EH (cell line): ENCODE measurements around the gene NCSTN.
"Not testable (repeated sequence)": the region's sequence is repeated elsewhere in the genome, so short reads cannot be mapped to it uniquely, and the experiment has no call there.

Source experiments
- DNase-seq: peaks from one replicate; pipeline ENCODE4 v3.0.0-alpha.2; 2015; ENCODE audit warnings: low read depth

The NCSTN gene

GRCh38 chr1:160371756-160372155, 28.6 kb downstream of the NCSTN start:
- DNase-seq, result no peak

GRCh38 chr1:160373696-160374095, 30.5 kb downstream of the NCSTN start:
- peak; percentile 22 for DNase-seq

DNA sequence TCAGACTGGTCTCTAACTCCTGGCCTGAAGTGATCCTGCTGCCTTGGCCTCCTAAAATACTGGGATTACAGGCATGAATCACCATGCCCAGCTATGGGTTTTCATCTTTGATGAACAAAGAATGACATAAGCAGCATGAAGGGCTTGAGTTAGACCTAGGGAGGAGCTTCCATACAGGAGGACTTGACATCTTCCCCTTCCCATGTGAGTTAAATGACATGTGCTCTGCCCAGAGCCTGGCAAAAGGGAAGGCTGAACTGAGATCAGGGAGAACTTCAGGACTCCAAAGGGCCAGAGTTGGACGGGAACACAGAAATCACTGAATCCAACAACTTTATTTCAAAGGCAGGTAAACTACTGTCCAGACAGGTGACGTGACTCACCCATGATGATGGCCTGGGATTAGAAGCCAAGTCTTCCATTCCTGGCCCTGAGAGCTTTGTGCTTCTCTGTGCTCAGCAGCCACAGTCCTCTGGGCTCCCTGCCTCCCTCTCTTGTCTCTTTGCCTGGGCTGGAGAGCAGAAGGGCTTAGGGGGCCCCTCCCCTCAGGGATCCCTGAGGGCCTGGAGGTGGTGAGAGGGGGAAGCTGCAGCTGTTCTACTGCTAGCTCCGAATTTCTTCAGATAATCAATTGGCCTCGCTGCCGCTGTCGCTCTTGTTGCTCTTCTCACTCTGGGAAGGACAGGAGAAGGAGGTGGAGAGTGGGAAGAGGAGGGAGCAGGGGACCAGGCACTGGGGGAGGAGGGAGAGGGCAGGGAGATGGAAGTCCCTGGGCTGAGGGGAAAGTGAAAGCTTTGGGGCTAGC, 31.3 kb downstream of the NCSTN start:
- DNase-seq, result no peak

DNA sequence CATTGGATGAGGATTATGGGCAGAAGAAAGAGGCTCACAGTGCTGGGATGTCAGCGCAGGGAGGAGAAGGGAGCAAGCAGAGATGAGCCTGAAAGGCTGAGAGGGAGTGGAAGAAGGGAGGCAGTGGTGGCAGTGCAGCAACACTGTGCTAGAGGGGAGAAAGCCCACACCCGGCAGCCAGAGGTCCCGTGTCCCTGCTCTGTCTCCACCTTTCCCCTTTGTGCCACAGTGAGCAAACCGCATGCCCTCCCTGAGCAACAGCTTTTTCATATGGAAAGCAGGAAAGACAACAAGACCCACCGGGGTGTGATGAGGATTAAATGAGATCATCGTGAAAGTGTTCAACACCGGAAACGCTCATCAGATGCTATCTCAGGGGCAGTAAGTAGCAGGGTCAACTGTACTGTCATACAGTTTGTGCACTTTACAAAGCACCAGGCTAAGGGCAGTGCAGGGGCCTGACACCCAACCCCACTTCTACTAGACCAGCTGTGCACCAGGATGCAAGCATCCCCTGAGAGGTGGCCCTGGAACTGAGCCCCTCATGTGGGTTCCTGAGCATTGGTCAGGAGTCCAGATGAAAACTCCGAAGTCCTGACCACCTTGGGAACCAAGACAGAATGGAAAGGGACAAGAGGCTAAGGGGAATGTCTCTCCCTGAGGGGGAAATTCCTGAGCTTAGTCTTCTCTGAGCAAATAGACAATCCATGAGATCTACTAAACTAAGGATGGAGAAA, 32.8 kb downstream of the NCSTN start:
- peak; percentile 83 for DNase-seq

DNA sequence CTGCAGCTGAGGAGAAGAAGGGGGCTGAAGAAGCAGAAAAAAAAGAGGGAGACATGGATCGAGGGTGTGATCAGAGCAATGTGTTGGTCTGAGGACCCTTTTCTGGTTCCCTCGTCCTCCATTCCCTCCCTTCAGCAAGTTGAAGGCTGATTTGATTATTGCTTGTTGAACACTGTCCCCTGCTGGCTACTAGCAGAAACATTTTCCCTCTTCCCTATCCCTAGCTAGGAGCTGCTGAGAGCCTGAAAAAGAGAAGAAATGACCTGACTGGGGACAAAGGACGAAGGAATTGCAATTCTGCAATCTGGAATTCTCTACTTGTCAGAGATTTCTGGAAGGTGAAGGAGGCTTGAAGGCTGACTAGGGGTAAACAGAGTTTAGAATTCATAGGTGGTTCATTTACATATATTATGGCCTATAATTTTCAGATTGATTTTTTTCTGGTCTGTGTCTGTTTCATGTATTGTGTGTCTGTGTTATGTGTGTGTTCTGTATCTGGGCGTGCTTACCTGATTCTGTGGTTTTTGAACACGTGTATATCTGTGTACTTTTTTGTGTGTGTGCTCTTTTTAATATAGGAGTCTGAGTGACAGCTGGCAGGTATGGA, 33.4 kb downstream of the NCSTN start:
- peak; percentile 76 for DNase-seq

GRCh38 chr1:160377585-160378206, 34.5 kb downstream of the NCSTN start:
- peak; percentile 73 for DNase-seq

GRCh38 chr1:160384812-160385211, 41.6 kb downstream of the NCSTN start:
- DNase-seq, result not testable (repeated sequence)

GRCh38 chr1:160388406-160388805, 45.2 kb downstream of the NCSTN start:
- not testable (repeated sequence) for DNase-seq

- no peak for DNase-seq
Measured at GRCh38 chr1:160394673-160395072, 51.5 kb downstream of the NCSTN start.

GRCh38 chr1:160397651-160398050, 54.5 kb downstream of the NCSTN start:
- DNase-seq, result no peak

- no peak for DNase-seq
Measured at GRCh38 chr1:160398823-160399222, 55.6 kb downstream of the NCSTN start.

DNA sequence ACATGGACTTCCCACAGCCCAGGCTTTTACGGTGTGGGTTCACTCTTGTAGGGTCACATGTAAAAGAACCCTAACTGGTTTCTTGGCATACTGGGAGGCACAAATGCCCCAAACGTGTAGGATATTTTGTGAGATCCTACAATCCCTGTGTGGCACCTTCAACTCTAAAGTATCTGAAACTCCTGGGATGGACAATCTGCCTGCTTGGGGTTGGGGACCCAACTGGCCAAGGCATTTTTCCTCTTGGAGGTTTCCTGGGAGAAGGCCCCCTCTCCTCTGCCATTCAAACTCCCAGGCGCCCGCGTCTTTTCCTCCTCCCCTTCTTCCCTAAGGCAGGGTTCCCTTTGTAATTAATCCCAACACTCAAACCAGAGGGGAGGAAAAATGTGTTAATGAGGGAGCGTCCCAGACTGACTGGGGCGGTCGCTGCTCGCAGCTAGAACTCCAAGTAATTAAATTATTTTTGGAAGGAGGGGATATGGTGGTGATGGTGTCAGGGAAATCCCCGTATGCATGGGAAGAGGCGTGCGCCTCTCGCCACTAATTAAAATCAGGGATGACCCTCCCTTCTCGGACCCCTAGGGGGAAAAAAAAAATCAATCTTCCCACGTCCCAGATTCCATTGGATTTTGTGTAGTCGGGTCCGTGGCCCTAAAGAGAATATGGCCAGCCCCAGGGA, 56.5 kb downstream of the NCSTN start:
- DNase-seq, result no peak

DNA sequence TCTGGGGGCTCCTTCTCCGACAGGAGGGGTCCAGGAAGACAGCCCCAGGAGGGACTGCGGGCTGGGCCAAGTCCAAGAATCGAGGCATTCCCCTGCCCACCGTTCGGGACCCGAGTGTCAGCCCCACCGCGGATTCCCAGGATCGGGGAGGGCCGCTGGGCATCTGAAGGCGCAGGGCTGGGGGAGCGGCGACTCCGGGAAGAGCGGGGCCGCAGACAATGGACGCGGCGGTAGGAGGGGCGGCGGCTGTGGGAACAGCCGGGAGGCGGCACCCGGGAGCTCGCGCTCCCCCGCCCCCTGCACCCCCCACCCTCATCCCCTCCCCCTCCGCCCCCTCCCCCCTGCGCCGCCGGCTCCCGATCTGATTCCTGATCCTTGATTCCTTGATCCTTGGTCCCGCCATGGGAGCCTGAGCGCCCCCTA, 57.1 kb downstream of the NCSTN start, which contains the start of gene VANGL2:
VANGL2 (plus strand) TSS at position 342 of the 423 bp plus-strand sequence. CDS start 15,274 bp downstream, outside the sequence.
- peak; percentile 10 for DNase-seq

DNA sequence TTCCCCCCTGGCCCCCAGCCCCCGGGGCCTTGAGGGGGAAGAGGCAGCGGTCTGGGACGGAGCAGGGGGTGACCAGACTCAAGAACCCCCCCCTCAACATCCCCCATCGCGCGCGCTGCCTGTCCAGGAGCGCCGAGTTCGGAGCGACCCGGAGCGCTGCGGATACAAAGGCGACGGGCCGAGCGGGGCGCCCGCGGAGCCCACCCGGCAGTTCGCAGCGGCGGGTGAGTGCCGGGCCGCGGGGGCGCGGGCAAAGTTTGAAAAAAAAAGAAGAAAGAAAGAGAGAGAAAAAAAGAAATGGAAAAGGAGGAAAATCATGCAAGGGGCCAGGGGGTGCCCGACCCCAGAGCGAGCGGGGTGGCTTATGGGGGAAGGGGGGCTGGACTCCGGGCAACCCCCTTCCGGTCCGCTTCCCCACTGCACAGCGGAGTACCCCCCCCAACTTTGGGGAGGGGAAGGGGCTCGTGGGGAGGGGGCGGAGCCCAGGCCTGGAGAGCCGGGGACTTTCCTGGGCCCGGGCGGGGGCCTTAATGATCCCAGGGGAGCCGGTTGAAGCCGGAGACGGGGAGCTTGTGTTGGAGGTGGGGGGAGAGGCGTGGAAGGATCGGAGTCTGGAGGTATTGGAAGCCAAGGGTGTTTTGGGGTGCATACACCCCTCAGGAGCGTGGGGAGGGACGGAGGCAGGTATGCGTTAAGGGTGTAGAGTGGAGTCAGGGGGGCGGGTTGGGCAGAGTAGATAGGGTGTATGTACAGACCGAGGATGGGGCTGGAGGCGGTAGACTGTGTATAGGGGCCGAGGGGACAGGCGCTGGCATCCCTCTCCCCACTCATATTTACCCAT, 57.7 kb downstream of the NCSTN start:
- no peak for DNase-seq

DNA sequence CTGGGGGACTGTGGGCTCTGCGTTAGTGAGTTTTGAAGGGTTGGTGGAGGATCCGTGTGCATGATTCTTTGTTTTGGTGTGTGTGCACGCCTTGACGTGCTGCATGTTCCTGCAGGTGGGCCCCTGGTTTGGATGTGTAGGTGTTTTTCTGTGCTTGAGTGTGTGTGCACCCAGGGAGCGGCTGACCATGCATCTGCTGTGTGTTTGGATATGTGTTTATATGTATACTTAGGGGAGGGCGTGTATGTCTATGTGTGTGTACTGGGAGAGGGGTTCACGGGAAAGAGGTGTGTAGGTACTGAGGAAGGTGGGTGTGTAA, 58.3 kb downstream of the NCSTN start:
- no peak for DNase-seq

DNA sequence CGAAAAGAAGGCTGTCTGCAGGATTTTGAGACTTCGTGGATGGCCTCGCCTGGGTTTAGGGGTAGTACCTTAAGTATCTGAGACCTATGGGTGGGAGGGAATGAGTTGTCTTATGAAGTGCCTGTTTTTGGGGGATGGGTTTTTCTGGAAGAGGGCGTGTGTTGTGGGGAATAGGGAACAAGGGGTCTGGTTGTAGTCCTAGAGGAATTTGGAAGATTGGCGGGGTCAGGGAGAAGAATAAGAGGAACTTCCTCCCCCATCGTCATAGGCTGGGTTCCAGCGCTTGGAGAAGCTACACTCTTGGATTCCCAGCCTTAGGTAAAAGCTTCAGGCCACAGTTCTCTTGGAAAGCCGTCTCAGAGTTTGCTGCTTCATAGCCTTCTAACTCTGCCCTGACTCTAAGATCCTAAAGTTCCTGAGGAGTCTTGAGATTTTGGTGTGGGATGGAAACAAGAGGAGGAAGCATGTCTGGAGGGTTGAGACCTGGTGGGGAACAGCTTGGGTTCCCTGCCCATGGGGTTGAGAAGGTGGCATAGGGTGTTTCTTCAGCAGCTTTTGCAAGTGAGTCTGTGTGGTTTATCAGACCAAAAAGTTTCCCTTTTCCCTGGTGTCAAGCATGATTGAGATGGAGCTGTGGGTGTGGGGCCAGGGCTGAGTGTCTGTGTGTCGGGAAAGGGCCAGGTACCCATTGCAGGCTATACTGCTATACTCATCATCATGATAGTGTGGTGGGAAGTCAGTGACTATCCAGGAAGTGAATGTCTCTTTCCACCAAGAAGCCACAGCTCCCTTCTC, 59.0 kb downstream of the NCSTN start:
- DNase-seq, result no peak

DNA sequence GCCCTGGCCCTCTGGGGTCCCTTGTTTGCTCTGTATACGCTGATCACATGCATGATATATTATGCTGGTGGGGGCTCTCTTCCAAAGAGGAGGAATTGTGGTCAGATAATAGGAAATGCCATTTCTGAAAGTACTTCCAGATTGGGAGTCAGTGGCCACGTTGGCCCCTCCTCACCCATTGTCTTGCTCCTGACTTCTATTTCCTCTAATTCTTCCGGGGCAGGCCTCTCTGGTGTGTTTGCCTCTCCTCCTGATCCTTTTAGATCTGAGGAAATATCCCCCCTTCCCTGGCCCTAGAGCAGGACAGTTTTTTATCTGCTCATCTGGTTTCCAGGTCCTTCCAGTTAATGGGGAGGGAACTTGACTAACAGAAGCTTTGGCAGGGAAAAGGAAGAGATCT, 60.1 kb downstream of the NCSTN start:
- DNase-seq, result no peak

DNA sequence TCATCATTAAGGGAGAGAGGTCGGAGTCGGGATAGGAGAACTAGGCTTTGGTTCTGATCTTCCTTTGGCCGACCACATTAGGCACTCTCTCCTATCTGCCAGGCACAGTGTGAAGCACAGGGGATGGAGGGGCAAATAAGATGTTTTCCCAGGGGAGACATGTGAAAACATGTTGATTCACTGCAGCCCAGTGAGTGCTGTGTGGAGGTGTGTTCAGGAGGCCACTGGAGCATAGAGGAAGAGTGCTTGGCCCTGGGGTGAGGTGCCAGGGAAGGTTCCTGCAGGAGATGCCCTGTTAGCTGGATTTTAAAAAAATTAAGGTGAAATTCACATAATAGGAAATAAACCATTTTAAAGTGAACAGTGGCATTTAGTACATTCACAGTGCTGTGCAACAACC, 60.9 kb downstream of the NCSTN start:
- DNase-seq, result no peak

DNA sequence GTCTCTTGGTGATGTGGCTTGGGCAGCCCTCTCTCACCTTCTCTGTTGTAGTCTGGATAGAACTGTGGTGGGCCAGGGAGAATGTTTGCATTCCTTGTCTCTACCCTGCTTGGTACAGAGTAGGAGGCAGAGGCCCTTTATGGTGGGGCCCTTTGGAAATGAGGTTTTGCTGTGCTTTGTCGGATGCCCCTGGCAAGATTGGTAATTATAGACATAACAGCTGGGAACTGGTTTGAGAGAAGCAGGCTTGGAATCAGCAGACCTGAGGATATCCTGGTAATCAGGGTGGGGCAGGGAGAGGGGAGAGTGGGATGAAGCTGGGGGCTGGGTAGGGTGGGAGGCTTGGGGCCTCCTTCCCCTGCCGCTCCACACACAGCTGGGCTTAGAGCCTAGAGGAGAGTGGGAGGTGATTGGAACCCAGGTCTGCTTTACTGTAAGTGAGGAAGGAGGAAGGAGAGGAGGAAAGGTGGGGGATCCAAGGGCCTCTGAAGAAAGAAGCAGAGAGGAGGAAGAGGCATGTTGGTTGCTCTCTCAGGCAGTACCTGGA, 62.2 kb downstream of the NCSTN start:
- no peak for DNase-seq
